A549 treated with Hydrocortisone at 1 μM for 4 hours (cell line): Measurements from ENCODE around the gene KLHDC4. TPM values are rescaled to one million over a fixed set of nuclear protein-coding genes. Genes with fewer than 3 reads are reported as not detected.

Experiments used
- total RNA-seq: library from RNA; stranded (reverse); fragments of 200-300 nt; extraction: Qiagen RNA extraction; gene quantifications from 5 replicates; pipeline ENCODE4 v1.2.3, GENCODE V29; 2022

KLHDC4 gene
- 43.9 to 50.5 TPM (median 47.4 TPM) in 5 replicates for total RNA-seq

GRCh38 chr16:87765776-87766484 lies at the start of gene KLHDC4:
KLHDC4 (minus strand) TSS chr16:87765986; CDS start chr16:87765890, 96 bp downstream.

Other genes starting within 250 kb of the KLHDC4 start
- 1.9 to 2.5 TPM (median 1.9 TPM) in 5 replicates for gene JPH3, start 163.5 kb downstream of the KLHDC4 start, total RNA-seq
- gene SLC7A5, start 103.5 kb upstream of the KLHDC4 start, total RNA-seq: 788 to 837 TPM (median 827 TPM) in 5 replicates
- not detected in 5 replicates for gene CA5A, start 170.5 kb upstream of the KLHDC4 start, total RNA-seq
- gene BANP, start 185.4 kb upstream of the KLHDC4 start, total RNA-seq: 13.0 to 17.5 TPM (median 15.1 TPM) in 5 replicates